ENCODE data around the gene TIMM22.
A peak's percentile ranks its signal among the peaks of the same experiment; 100 is the strongest.

The TIMM22 gene

GRCh38 chr17:975371-975915, 21.5 kb upstream of the TIMM22 start:
- Histone ChIP-seq H3K4me3 (ENCODE audit: low read length) (no peak overlapping the region), H3K9me2 (replicated peaks; ENCODE audit: insufficient read depth, low read length) (no peaks in the 10 kb centered on the region), H3K9me3 (replicated peaks; ENCODE audit: insufficient read depth, low read length) (no peaks in the 10 kb centered on the region), H3K79me2 (ENCODE audit: low read length) (no peaks in the 10 kb centered on the region), H3K4me2 (ENCODE audit: low read depth, low read length) (no peak overlapping the region), H3K27me3 (replicated peaks; ENCODE audit: insufficient read depth, low read length) (peaks cover 81% of the 10 kb centered on the region), H3K36me3 (replicated peaks; ENCODE audit: insufficient read depth, low read length) (no peaks in the 10 kb centered on the region), H2AFZ (ENCODE audit: low read length) (no peak overlapping the region), H4K20me1 (ENCODE audit: insufficient read depth, low read length) (no peaks in the 10 kb centered on the region), H3K4me1 (ENCODE audit: low read length) (no peaks in the 10 kb centered on the region), H3F3A (ENCODE audit: insufficient read depth, low read length) (no peaks in the 10 kb centered on the region), H3K9ac (ENCODE audit: low read length) (no peak overlapping the region), H3K27ac (ENCODE audit: low read length) (no peak overlapping the region)
- DNase-seq = no peak
- TF ChIP-seq EZH2phosphoT487 (IDR thresholded peaks at IDR 0.05; ENCODE audit: low read length) = no peak
- peak; percentile 64 for TF ChIP-seq EZH2 (optimal IDR thresholded peaks at IDR 0.05; ENCODE audit: low read depth, low read length)

GRCh38 chr17:976312-976711, 20.6 kb upstream of the TIMM22 start:
- H3K4me1 ChIP-seq (ENCODE audit: low read length) = peaks cover 2% of the 10 kb centered on the region; the same call in 1 of the 2 replicates
- H3K27ac ChIP-seq (ENCODE audit: low read length) = no peak overlapping the region
- H3K79me2 ChIP-seq (ENCODE audit: low read length) = no peaks in the 10 kb centered on the region
- H3F3A ChIP-seq (ENCODE audit: insufficient read depth, low read length) = 0 out of 2 replicates have a peak, but pooled peaks cover 4% of the 10 kb centered on the region
- no peak overlapping the region for H3K4me2 ChIP-seq (ENCODE audit: low read depth, low read length)
- peaks cover 72% of the 10 kb centered on the region for H3K27me3 ChIP-seq (replicated peaks; ENCODE audit: insufficient read depth, low read length)
- H3K9me2 ChIP-seq (replicated peaks; ENCODE audit: insufficient read depth, low read length) = no peaks in the 10 kb centered on the region
- no peaks in the 10 kb centered on the region for H3K9me3 ChIP-seq (replicated peaks; ENCODE audit: insufficient read depth, low read length)
- TF ChIP-seq EZH2 (optimal IDR thresholded peaks at IDR 0.05; ENCODE audit: low read depth, low read length) (no peak), EZH2phosphoT487 (IDR thresholded peaks at IDR 0.05; ENCODE audit: low read length) (no peak)
- TF ChIP-seq, protein P1, sequence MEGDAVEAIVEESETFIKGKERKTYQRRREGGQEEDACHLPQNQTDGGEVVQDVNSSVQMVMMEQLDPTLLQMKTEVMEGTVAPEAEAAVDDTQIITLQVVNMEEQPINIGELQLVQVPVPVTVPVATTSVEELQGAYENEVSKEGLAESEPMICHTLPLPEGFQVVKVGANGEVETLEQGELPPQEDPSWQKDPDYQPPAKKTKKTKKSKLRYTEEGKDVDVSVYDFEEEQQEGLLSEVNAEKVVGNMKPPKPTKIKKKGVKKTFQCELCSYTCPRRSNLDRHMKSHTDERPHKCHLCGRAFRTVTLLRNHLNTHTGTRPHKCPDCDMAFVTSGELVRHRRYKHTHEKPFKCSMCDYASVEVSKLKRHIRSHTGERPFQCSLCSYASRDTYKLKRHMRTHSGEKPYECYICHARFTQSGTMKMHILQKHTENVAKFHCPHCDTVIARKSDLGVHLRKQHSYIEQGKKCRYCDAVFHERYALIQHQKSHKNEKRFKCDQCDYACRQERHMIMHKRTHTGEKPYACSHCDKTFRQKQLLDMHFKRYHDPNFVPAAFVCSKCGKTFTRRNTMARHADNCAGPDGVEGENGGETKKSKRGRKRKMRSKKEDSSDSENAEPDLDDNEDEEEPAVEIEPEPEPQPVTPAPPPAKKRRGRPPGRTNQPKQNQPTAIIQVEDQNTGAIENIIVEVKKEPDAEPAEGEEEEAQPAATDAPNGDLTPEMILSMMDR (IDR thresholded peaks at IDR 0.05; ENCODE audit: low read length) = no peak
- DNase-seq = no peak
- no peak overlapping the region for H3K4me3 ChIP-seq (ENCODE audit: low read length)
- H4K20me1 ChIP-seq (ENCODE audit: insufficient read depth, low read length) = no peaks in the 10 kb centered on the region
- H3K36me3 ChIP-seq (replicated peaks; ENCODE audit: insufficient read depth, low read length) = no peaks in the 10 kb centered on the region
- no peak overlapping the region for H3K9ac ChIP-seq (ENCODE audit: low read length)
- no peak overlapping the region for H2AFZ ChIP-seq (ENCODE audit: low read length)

DNA sequence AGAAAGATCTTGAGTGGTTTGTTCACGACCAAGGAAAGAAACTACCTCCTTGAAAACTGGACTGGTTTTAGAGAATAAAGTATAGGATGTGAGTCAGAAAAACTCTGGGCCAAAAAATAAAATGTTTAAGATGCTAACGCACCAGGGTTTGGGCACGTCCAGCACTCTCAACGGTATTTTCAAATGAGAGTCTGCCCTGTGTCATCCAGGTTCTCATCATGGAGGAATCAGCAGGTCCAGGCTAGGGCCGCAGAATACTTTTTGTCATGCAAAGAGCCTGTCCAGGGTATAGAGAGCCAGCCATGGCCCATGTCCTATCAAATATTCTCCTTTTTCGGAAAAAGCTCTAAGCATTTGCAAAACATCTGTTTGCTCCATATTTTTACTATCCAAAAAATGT, 19.8 kb upstream of the TIMM22 start:
- Histone ChIP-seq H3K27ac (ENCODE audit: low read length) (no peak overlapping the region), H4K20me1 (ENCODE audit: insufficient read depth, low read length) (no peaks in the 10 kb centered on the region), H3K4me1 (ENCODE audit: low read length) (peaks cover 4% of the 10 kb centered on the region; the same call in 1 of the 2 replicates), H3F3A (ENCODE audit: insufficient read depth, low read length) (0 out of 2 replicates have a peak, but pooled peaks cover 4% of the 10 kb centered on the region), H3K4me3 (ENCODE audit: low read length) (no peak overlapping the region), H3K9ac (ENCODE audit: low read length) (no peak overlapping the region), H3K79me2 (ENCODE audit: low read length) (no peaks in the 10 kb centered on the region), H3K36me3 (replicated peaks; ENCODE audit: insufficient read depth, low read length) (no peaks in the 10 kb centered on the region), H3K9me3 (replicated peaks; ENCODE audit: insufficient read depth, low read length) (no peaks in the 10 kb centered on the region), H3K9me2 (replicated peaks; ENCODE audit: insufficient read depth, low read length) (no peaks in the 10 kb centered on the region), H3K27me3 (replicated peaks; ENCODE audit: insufficient read depth, low read length) (peaks cover 64% of the 10 kb centered on the region), H3K4me2 (ENCODE audit: low read depth, low read length) (no peak overlapping the region), H2AFZ (ENCODE audit: low read length) (no peak overlapping the region)
- TF ChIP-seq EZH2phosphoT487 (IDR thresholded peaks at IDR 0.05; ENCODE audit: low read length) = no peak
- no peak for TF ChIP-seq EZH2 (optimal IDR thresholded peaks at IDR 0.05; ENCODE audit: low read depth, low read length)
- TF ChIP-seq, protein P1 (IDR thresholded peaks at IDR 0.05; ENCODE audit: low read length) = no peak
- no peak for DNase-seq

Data from MM.1S (cell line).